Body of pancreas (tissue), 4 donors: ENCODE measurements around the gene PRDM16.

Source experiments
- CTCF ChIP-seq, 7 experiments: fragments of 450-650 bp in 4 of 7; fragments of 200-600 bp in 3 of 7; sonication (generic) in 3 of 7; IDR thresholded peaks; one replicate each; pipeline ENCODE4 v1.5.1; 2016 to 2019; ENCODE audit warnings: antibody characterized with exemption in 7 of 7
- POLR2A ChIP-seq, 3 donors: fragments of 450-650 bp; IDR thresholded peaks; one replicate each; pipeline ENCODE4 v1.6.1; 2016; ENCODE audit warnings: antibody characterized with exemption in 3 of 3, mild to moderate bottlenecking in 2 of 3

- TF ChIP-seq CTCF (IDR thresholded peaks at IDR 0.05) (no peak), POLR2A (IDR thresholded peaks at IDR 0.05) (no peak)
These were observed 27.3 kb downstream of the PRDM16 start for GRCh38 chr1:3096345-3096744.
